ENCODE results near the gene DBH.

DNA sequence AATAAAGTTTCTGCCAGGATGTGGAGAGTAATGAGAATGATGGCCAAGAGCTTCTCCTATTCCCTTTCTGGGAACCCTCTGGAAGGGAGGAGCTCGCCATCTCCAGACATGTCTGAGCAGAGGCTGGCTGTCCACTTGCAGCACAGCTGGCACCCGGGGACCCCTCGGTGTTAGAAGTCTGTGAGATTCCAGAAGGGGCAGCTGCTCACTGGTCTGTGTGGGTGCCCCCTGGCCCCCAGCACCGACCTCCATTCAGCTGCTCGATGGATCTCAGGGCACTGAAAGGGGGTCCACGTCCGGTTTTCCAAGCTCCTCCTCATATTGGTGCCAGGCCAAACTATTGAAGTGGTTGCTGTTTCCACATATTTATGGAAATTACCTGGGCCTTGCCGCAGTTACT lies 23.3 kb upstream of the DBH start:
- TF ChIP-seq, protein P1, sequence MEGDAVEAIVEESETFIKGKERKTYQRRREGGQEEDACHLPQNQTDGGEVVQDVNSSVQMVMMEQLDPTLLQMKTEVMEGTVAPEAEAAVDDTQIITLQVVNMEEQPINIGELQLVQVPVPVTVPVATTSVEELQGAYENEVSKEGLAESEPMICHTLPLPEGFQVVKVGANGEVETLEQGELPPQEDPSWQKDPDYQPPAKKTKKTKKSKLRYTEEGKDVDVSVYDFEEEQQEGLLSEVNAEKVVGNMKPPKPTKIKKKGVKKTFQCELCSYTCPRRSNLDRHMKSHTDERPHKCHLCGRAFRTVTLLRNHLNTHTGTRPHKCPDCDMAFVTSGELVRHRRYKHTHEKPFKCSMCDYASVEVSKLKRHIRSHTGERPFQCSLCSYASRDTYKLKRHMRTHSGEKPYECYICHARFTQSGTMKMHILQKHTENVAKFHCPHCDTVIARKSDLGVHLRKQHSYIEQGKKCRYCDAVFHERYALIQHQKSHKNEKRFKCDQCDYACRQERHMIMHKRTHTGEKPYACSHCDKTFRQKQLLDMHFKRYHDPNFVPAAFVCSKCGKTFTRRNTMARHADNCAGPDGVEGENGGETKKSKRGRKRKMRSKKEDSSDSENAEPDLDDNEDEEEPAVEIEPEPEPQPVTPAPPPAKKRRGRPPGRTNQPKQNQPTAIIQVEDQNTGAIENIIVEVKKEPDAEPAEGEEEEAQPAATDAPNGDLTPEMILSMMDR (IDR thresholded peaks at IDR 0.05; ENCODE audit: insufficient read depth, low read depth, low read length) = no peak
- TF ChIP-seq EZH2 (IDR thresholded peaks at IDR 0.05; ENCODE audit: insufficient read depth, low read length) = no peak

Data from astrocyte (in vitro differentiated cells and primary cell).